A673 (cell line): ENCODE results near the gene R3HDM4. TPM values are rescaled to one million over a fixed set of nuclear protein-coding genes. Genes with fewer than 3 reads are reported as not detected.
A peak's percentile ranks its signal among the peaks of the same experiment; 100 is the strongest.

Source experiments
- BruUV-seq: library from RNA; stranded (reverse); fragments of 400-500 nt; replicated peaks from 2 replicates; lab custom pipeline; 2021; lab: Mats Ljungman, UMichigan
- CTCF ChIA-PET: fragments of 300-600 bp; sonication (Branson Sonifier 250); formaldehyde crosslinking; loops from one replicate; lab custom pipeline; 2022; ENCODE audit warnings: antibody characterized with exemption; lab: Charles Lee
- POLR2A ChIA-PET: fragments of 300-600 bp; sonication (Branson Sonifier 250); formaldehyde crosslinking; loops from one replicate; lab custom pipeline; 2022; ENCODE audit warnings: antibody characterized with exemption; ENCODE audit not compliant: low non-redundant PET; lab: Charles Lee
- DNase-seq: peaks from one replicate; pipeline ENCODE4 v3.0.0-alpha.2; 2015; ENCODE audit warnings: low spot score
- H3K27ac ChIP-seq: fragments of 200-600 bp; sonication (generic); 2 replicates; pipeline ENCODE4 v1.5.1; 2016; ENCODE audit warnings: mixed run types, low read depth, mild to moderate bottlenecking, mixed read lengths, antibody characterized with exemption, low read length; ENCODE audit not compliant: poor library complexity, severe bottlenecking
- H3K27me3 ChIP-seq: fragments of 200-600 bp; sonication (generic); replicated peaks from 2 replicates; pipeline ENCODE4 v1.6.1; 2017; ENCODE audit warnings: mixed run types, low read depth, mild to moderate bottlenecking, mixed read lengths, antibody characterized with exemption, low read length; ENCODE audit not compliant: insufficient read depth, poor library complexity
- H3K36me3 ChIP-seq: fragments of 200-600 bp; sonication (generic); 2 replicates; pipeline ENCODE4 v1.6.1; 2016; ENCODE audit warnings: mixed run types, mild to moderate bottlenecking, mixed read lengths, antibody characterized with exemption, low read length; ENCODE audit not compliant: insufficient read depth, poor library complexity, severe bottlenecking
- H3K4me1 ChIP-seq: fragments of 200-600 bp; sonication (generic); 2 replicates; pipeline ENCODE4 v1.6.1; 2017; ENCODE audit warnings: mixed run types, mild to moderate bottlenecking, mixed read lengths, antibody characterized with exemption, low read length; ENCODE audit not compliant: insufficient read depth, poor library complexity, severe bottlenecking
- H3K4me3 ChIP-seq: fragments of 200-600 bp; sonication (generic); 2 replicates; pipeline ENCODE4 v1.5.1; 2016; ENCODE audit warnings: low read depth, mixed run types, mild to moderate bottlenecking, mixed read lengths, low read length; ENCODE audit not compliant: poor library complexity, severe bottlenecking
- H3K9me3 ChIP-seq: fragments of 200-600 bp; sonication (generic); 2 replicates; pipeline ENCODE4 v1.6.1; 2016; ENCODE audit warnings: mixed run types, low read depth, mild to moderate bottlenecking, mixed read lengths, antibody characterized with exemption, low read length; ENCODE audit not compliant: poor library complexity, severe bottlenecking
- EZH2 ChIP-seq: fragments of 200-600 bp; sonication (generic); IDR thresholded peaks from 2 replicates; pipeline ENCODE4 v1.6.1; 2017; ENCODE audit warnings: borderline replicate concordance, low read depth, mild to moderate bottlenecking, mixed read lengths, antibody characterized with exemption, low read length; ENCODE audit not compliant: poor library complexity, severe bottlenecking
- intact Hi-C: fragments of 100-400 bp; cut with micrococcal nuclease; formaldehyde crosslinking; loops from one replicate; pipeline ENCODE4 v1.10.0; 2022; ENCODE audit not compliant: unreplicated experiment
- total RNA-seq: library from RNA; stranded (reverse); gene quantifications from 2 replicates; pipeline ENCODE4 v1.2.3, GENCODE V29; 2021
- TF ChIP-seq, protein P1 (sequence below): fragments of 300-800, 200-600 bp; sonication (generic); conservative IDR thresholded peaks from 2 replicates; pipeline ENCODE4 v1.5.1; 2017; ENCODE audit warnings: low read depth, mild to moderate bottlenecking, antibody characterized with exemption, low read length, moderate library complexity, mixed read lengths

The R3HDM4 gene
- total RNA-seq, 1 experiment from 2014 or later = 39.3 TPM

DNA sequence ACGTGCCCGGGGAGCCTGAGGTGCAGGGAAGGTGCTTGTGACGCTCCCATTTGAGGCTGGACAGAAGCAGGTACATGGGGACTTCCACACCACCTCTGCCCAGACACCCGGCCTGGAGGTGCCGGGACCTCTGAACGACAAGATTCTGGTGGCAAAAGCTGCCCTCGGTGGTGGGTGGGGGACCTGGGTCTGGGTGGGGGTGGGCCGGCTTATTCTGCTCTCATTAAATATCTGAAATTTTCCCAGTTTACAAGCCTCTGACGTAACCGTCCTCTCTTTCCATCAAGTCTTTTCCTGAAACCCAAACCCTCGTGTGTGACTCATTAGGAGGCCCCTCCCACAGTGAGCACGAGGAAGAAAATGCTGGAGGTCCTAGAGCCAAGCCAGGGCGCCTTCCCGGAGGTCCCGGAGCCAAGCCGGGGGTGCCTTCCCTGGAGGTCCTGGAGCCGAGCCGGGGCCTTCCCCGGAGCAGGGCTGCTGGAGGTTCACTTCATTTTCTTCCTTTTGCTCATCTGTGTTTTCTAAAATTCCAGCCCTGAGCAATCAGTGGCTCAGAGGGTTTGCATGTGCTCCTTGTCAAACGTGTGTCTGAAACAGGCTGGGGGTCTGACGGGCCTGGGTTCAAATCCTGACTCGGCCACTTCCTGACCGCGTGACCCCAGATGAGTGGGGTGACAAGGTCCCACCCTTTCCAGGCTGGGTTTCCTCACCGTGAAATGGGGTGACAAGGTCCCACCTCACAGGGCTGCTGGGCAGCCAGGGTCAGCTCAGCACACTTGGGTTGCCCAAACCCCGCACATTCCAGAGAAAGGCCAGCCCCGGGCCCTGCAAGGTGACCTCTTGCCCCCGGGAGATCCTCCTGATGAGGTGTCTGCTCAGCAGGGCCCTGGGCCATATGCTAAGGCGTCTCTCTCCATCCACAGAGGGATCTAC lies 43.5 kb downstream of the R3HDM4 start:
- POLR2A ChIA-PET = no interaction called here
- TF ChIP-seq EZH2 = no peak
- TF ChIP-seq, protein P1, sequence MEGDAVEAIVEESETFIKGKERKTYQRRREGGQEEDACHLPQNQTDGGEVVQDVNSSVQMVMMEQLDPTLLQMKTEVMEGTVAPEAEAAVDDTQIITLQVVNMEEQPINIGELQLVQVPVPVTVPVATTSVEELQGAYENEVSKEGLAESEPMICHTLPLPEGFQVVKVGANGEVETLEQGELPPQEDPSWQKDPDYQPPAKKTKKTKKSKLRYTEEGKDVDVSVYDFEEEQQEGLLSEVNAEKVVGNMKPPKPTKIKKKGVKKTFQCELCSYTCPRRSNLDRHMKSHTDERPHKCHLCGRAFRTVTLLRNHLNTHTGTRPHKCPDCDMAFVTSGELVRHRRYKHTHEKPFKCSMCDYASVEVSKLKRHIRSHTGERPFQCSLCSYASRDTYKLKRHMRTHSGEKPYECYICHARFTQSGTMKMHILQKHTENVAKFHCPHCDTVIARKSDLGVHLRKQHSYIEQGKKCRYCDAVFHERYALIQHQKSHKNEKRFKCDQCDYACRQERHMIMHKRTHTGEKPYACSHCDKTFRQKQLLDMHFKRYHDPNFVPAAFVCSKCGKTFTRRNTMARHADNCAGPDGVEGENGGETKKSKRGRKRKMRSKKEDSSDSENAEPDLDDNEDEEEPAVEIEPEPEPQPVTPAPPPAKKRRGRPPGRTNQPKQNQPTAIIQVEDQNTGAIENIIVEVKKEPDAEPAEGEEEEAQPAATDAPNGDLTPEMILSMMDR = no peak
- intact Hi-C loops = loop anchor here (10.0 kb wide), 1 partner anchor 375 kb away; the partner anchor contains the start of genes ATP5F1D and MIDN
- Histone ChIP-seq H3K4me1 (peaks cover 61% of the 10 kb centered on the region), H3K27me3 (no peaks in the 10 kb centered on the region), H3K9me3 (no peaks in the 10 kb centered on the region), H3K4me3 (no peak overlapping the region), H3K27ac (peak overlapping the region; percentile 67), H3K36me3 (peaks cover 26% of the 10 kb centered on the region)
- DNase-seq = peak; percentile 91
- CTCF ChIA-PET = no interaction called here
- BruUV-seq = no TSS peak

DNA sequence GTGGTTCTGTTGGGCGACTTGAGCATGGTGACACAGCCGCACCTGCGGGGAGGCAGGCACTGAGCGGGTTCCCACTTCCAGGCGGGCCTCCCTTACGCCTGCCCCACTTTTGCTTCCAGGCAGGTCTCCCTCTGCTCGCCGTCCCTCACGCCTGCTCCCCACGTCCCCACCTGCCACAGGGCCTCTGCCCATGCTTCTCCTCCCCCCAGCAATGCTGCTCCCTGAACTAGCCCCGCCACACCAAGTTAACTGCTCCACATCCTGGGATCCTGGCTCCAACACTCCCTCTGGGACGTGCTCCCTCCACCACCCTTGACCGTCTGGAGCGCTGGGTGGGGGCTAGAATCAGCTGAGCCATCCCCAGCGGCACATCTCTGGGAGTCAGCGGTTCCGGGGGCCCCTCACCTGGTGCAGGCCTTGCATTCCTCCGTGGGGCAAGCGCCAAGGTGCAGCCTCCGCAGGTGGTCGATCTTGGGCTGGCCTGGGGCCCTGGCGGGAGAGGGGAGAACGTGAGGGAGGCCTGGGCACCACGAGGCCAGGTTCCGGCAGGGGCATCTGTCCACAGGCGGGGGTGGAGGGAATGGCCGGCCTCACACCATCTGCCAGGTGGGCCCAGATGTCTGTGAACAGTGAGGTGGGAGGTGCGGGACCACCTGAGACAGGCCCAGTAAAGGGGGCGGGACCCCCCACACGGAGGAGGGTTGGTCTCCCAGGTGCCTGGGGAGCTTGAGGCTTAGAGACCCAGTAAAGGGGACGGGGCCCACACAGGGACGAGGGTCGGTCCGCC lies 44.4 kb downstream of the R3HDM4 start:
- Histone ChIP-seq H3K4me3 (no peak overlapping the region), H3K4me1 (peaks cover 60% of the 10 kb centered on the region), H3K27ac (peak overlapping the region; percentile 67), H3K36me3 (peaks cover 26% of the 10 kb centered on the region), H3K9me3 (no peaks in the 10 kb centered on the region), H3K27me3 (no peaks in the 10 kb centered on the region)
- BruUV-seq = no TSS peak
- ChIA-PET CTCF (no interaction called here), POLR2A (no interaction called here)
- intact Hi-C loops = loop anchor here (10.0 kb wide), 1 partner anchor 376 kb away; the partner anchor contains the start of genes ATP5F1D and MIDN
- TF ChIP-seq, protein P1 = no peak
- TF ChIP-seq EZH2 = no peak
- no peak for DNase-seq

DNA sequence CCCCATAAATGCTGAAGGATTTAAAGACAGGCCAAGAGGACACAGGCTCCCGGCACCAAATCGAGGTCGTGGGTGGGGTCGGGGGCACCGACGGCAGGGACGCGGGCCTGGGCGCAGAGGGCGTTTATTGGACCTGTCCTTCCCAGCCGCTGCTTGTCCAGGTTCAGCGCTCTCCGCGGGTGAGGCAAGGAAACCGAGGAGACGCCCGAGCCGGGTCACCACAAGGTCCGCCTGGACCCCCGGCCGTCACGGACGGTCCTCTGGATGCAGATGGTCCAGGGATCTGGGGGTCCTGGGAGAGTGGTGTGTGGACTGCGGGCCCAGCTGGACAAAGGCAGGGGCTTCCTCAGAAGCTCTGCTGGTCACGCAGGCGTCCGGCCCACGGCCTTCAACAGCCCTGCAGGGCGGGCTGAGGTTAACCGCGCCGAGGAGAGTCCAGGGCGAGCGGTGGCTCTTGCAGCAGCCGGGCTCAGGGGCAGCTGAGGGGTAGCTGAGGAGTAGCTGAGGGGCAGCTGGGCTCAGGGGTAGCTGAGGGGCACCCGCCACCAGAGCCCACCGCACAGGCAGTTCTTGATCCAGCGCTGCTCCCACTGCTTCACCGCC lies 45.1 kb downstream of the R3HDM4 start:
- H3K4me3 ChIP-seq = no peak overlapping the region
- POLR2A ChIA-PET = no interaction called here
- H3K9me3 ChIP-seq = no peaks in the 10 kb centered on the region
- intact Hi-C loops = loop anchor here (10.0 kb wide), 1 partner anchor 377 kb away; the partner anchor contains the start of genes ATP5F1D and MIDN
- CTCF ChIA-PET = no interaction called here
- BruUV-seq = no TSS peak
- H3K4me1 ChIP-seq = peaks cover 61% of the 10 kb centered on the region
- peak overlapping the region; percentile 37 for H3K27ac ChIP-seq
- peaks cover 26% of the 10 kb centered on the region for H3K36me3 ChIP-seq
- no peak for DNase-seq
- TF ChIP-seq, protein P1 = no peak
- no peak for TF ChIP-seq EZH2
- H3K27me3 ChIP-seq = no peaks in the 10 kb centered on the region
